Keratinocyte (primary cell): ENCODE data around the gene BHLHE40. TPM values are rescaled to one million over a fixed set of nuclear protein-coding genes. Genes with fewer than 3 reads are reported as not detected.
A peak's percentile ranks its signal among the peaks of the same experiment; 100 is the strongest.

ENCODE experiments used
- DNase-seq: peaks from one replicate; pipeline ENCODE4 v3.0.0-alpha.2; 2011; ENCODE audit warnings: low read depth, missing footprints, low spot score
- FAIRE-seq: peaks from 2 replicates; lab custom pipeline; 2011; peaks lifted over from hg19 to GRCh38; lab: Jason Lieb, UNC
- H2AFZ ChIP-seq: 2 replicates; pipeline ENCODE4 v1.6.0; 2012; ENCODE audit warnings: low read length, control low read depth, inconsistent platforms; ENCODE audit not compliant: control insufficient read depth
- H3K27ac ChIP-seq: 2 replicates; pipeline ENCODE4 v1.5.1; 2011; ENCODE audit warnings: low read length; ENCODE audit not compliant: control insufficient read depth, insufficient read depth
- H3K27me3 ChIP-seq: 3 replicates; pipeline ENCODE4 v1.6.0; 2011; ENCODE audit warnings: low read length; ENCODE audit not compliant: control insufficient read depth, insufficient read depth; ENCODE audit errors: extremely low read depth
- H3K36me3 ChIP-seq, 2 experiments: 2 replicates in 1 of 2; 3 replicates in 1 of 2; pipeline ENCODE4 v1.5.1; 2011; ENCODE audit warnings: low read length in 2 of 2, mild to moderate bottlenecking in 1 of 2; ENCODE audit not compliant: control insufficient read depth in 2 of 2, insufficient read depth in 2 of 2; ENCODE audit errors: extremely low read depth in 1 of 2
- H3K4me1 ChIP-seq: 3 replicates; pipeline ENCODE4 v1.5.1; 2011; ENCODE audit warnings: low read length; ENCODE audit not compliant: control insufficient read depth, insufficient read depth; ENCODE audit errors: extremely low read depth
- H3K4me2 ChIP-seq: 3 replicates; pipeline ENCODE4 v1.6.0; 2011; ENCODE audit warnings: low read depth, low read length; ENCODE audit not compliant: control insufficient read depth, insufficient read depth; ENCODE audit errors: extremely low read depth
- H3K4me3 ChIP-seq, 3 experiments: fragments of 200-600 bp in 1 of 3; sonication (generic) in 1 of 3; 2 replicates in 2 of 3; 3 replicates in 1 of 3; pipeline ENCODE4 v1.5.1; 2011 to 2016; ENCODE audit warnings: low read length in 3 of 3, mild to moderate bottlenecking in 3 of 3, control low read depth in 2 of 3, inconsistent platforms in 1 of 3, low read depth in 1 of 3, mixed read lengths in 1 of 3, mixed run types in 1 of 3, moderate library complexity in 1 of 3; ENCODE audit not compliant: control insufficient read depth in 2 of 3, insufficient read depth in 2 of 3; ENCODE audit errors: extremely low read depth in 1 of 3
- H3K79me2 ChIP-seq: 2 replicates; pipeline ENCODE4 v1.6.0; 2012; ENCODE audit warnings: low read length; ENCODE audit not compliant: control insufficient read depth, insufficient read depth
- H3K9ac ChIP-seq: 3 replicates; pipeline ENCODE4 v1.6.0; 2011; ENCODE audit warnings: low read length; ENCODE audit not compliant: control insufficient read depth, insufficient read depth; ENCODE audit errors: extremely low read depth
- H3K9me1 ChIP-seq: 3 replicates; pipeline ENCODE4 v1.6.0; 2011; ENCODE audit warnings: low read length; ENCODE audit not compliant: control insufficient read depth, insufficient read depth; ENCODE audit errors: extremely low read depth
- H3K9me3 ChIP-seq: 2 replicates; pipeline ENCODE4 v1.5.1; 2012; ENCODE audit warnings: low read depth, low read length; ENCODE audit not compliant: control insufficient read depth
- H4K20me1 ChIP-seq: 3 replicates; pipeline ENCODE4 v1.6.0; 2011; ENCODE audit warnings: low read length; ENCODE audit not compliant: control insufficient read depth, insufficient read depth; ENCODE audit errors: extremely low read depth
- EZH2 ChIP-seq: IDR thresholded peaks from one replicate; pipeline ENCODE4 v1.6.1; 2012; ENCODE audit warnings: inconsistent platforms, mild to moderate bottlenecking, low read length, moderate library complexity
- dilution Hi-C: fragments of 300-500 bp; cut with MboI; formaldehyde crosslinking; loops from one replicate; pipeline ENCODE4 v1.7.0; 2020; ENCODE audit warnings: low sequenced_read_pairs; ENCODE audit not compliant: extremely low pct_ligation_motif_present
- polyA plus RNA-seq, 5 experiments: library from polyadenylated mRNA; depleted of rRNA in 3 of 5; stranded (reverse) in 3 of 5; stranded (forward) in 1 of 5; unstranded in 1 of 5; fragments of >200 nt; gene quantifications; 1 replicate in 1 of 5; 2 replicates in 3 of 5; 3 replicates in 1 of 5; pipeline versions ENCODE4 v1.2.1 to v1.2.3, GENCODE V29; 2011 to 2012; ENCODE audit warnings: missing spikeins in 2 of 5, low read depth in 1 of 5, low replicate concordance in 1 of 5
- TF ChIP-seq, protein P1 (sequence below), 3 experiments: IDR thresholded peaks in 1 of 3; conservative IDR thresholded peaks in 1 of 3; optimal IDR thresholded peaks in 1 of 3; 2 replicates in 2 of 3; 3 replicates in 1 of 3; pipeline versions ENCODE3 to v1.5.1; 2011; ENCODE audit warnings: low read length in 3 of 3, mild to moderate bottlenecking in 3 of 3, moderate library complexity in 2 of 3, control low read depth in 1 of 3, inconsistent platforms in 1 of 3; ENCODE audit not compliant: insufficient read depth in 2 of 3; ENCODE audit errors: extremely low read depth in 1 of 3

The BHLHE40 gene
- polyA plus RNA-seq, 1 donor (not counting 4 experiments of a cell fraction or from before 2014, with no cell fraction given) = 95.7 TPM

DNA sequence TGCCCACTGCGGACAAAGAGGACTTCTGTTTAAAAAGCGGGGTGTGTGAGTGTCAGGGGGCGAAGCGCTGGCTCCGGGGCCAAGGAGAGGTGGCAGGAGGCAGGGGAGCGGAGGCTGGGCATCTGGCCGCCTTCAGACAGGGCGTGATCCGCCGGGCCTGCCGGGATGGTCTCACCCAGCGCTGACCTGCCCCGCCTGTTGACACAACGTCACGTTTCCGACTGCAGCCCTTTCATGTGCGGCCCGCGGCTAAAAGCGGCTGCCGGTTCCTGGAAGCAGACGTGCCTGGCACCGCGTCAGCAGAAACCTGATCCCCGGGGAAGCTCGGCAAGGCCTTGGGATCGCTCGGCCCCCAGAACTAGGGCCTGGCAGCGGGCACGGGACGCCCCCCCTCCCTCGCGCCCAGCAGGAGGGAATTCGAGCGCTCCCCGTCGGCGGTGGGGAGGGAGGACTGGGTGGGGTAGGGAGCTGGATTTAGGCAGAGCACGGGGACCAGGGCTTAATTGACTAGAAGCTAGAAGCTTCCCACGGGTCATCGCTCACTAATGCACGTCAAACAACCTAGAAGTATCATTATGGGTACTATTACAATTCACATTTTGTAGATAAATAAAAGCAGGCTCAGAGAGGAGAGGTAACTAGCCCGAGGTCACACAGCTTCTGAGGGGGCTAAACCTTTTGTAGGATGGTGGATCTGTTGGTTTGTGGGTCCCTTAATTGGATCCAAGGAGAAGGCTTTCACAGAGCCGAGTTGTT lies 7.7 kb downstream of the BHLHE40 start:
- TF ChIP-seq EZH2 = no peak
- TF ChIP-seq, protein P1, sequence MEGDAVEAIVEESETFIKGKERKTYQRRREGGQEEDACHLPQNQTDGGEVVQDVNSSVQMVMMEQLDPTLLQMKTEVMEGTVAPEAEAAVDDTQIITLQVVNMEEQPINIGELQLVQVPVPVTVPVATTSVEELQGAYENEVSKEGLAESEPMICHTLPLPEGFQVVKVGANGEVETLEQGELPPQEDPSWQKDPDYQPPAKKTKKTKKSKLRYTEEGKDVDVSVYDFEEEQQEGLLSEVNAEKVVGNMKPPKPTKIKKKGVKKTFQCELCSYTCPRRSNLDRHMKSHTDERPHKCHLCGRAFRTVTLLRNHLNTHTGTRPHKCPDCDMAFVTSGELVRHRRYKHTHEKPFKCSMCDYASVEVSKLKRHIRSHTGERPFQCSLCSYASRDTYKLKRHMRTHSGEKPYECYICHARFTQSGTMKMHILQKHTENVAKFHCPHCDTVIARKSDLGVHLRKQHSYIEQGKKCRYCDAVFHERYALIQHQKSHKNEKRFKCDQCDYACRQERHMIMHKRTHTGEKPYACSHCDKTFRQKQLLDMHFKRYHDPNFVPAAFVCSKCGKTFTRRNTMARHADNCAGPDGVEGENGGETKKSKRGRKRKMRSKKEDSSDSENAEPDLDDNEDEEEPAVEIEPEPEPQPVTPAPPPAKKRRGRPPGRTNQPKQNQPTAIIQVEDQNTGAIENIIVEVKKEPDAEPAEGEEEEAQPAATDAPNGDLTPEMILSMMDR (optimal IDR thresholded peaks at IDR 0.05 in 1 of 3, IDR thresholded peaks at IDR 0.05 in 1 of 3, conservative IDR thresholded peaks at IDR 0.05 in 1 of 3; ENCODE audit: extremely low read depth in 1 of 3, insufficient read depth in 2 of 3, low read length in 3 of 3) = no peak

DNA sequence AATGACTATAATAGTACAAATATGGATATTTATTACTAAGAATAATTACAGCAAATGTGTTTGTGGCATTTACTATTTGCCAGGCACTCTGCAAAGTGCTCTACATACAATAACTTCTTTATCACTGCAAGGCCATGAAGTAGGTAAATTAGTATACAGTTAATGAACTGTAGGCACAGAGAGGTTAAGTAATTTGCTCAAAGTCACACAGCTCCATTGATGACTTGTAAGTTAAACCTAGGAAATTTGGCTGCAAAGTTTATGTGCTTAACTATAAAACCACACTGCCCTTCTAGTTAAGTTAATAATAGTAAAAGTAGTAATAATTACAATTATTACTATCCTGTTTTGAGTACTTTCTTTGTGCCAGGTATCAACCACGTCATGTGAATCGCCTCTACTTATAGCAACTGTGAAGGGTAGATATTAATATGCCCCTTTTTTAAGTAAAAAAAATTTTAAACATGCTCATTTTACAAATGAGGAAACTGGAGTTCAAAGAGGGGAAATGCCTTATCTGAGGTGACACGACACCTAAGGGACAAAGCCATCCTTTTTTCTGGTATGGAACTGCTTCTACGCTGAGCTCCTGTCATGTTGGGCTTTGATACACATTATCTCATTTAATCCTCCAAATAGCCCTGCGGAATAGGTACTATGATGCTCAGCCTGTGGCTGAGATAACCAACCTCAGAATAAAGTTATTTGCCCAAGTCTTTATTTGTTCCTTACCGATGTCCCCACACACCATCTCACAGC lies 8.5 kb downstream of the BHLHE40 start:
- dilution Hi-C loops = loop anchor here (10.0 kb wide), 1 partner anchor 273 kb away; no protein-coding TSS in a partner anchor
- Histone ChIP-seq H3K36me3 (peaks cover 7 to 14% of the 10 kb centered on the region in 2 experiments), H3K4me1 (peaks cover 54% of the 10 kb centered on the region), H3K4me3 (peak overlapping the region in 1 of 3 experiments; percentile 52), H2AFZ (no peak overlapping the region), H3K27ac (peak overlapping the region; percentile 88), H3K9me1 (no peaks in the 10 kb centered on the region), H4K20me1 (no peaks in the 10 kb centered on the region), H3K27me3 (no peaks in the 10 kb centered on the region), H3K4me2 (peak overlapping the region; percentile 69), H3K9me3 (no peaks in the 10 kb centered on the region), H3K79me2 (peaks cover 15% of the 10 kb centered on the region), H3K9ac (peak overlapping the region; percentile 100)
- FAIRE-seq (no peak), DNase-seq (no peak)
- TF ChIP-seq, protein P1 (optimal IDR thresholded peaks at IDR 0.05 in 1 of 3, IDR thresholded peaks at IDR 0.05 in 1 of 3, conservative IDR thresholded peaks at IDR 0.05 in 1 of 3; ENCODE audit: extremely low read depth in 1 of 3, insufficient read depth in 2 of 3, low read length in 3 of 3) = no peak
- TF ChIP-seq EZH2 = no peak

More for the DNA sequence above, 7.7 kb downstream of the BHLHE40 start:
- Histone ChIP-seq H3K4me2 (peak overlapping the region; percentile 69), H3K79me2 (peaks cover 22% of the 10 kb centered on the region), H3K27ac (peak overlapping the region; percentile 88), H3K9ac (peak overlapping the region; percentile 100), H3K9me1 (no peaks in the 10 kb centered on the region), H3K9me3 (no peaks in the 10 kb centered on the region), H4K20me1 (no peaks in the 10 kb centered on the region), H3K36me3 (peaks cover 7 to 15% of the 10 kb centered on the region in 2 experiments), H3K4me3 (peak overlapping the region in 2 of 3 experiments; percentile 36 to 52), H3K4me1 (peaks cover 59% of the 10 kb centered on the region), H2AFZ (peak overlapping the region; percentile 39), H3K27me3 (no peaks in the 10 kb centered on the region)
- dilution Hi-C loops = loop anchor here (10.0 kb wide), 1 partner anchor 272 kb away; no protein-coding TSS in a partner anchor
- DNase-seq (no peak), FAIRE-seq (no peak)
